ENCODE measurements around the gene KLHL11.

DNA sequence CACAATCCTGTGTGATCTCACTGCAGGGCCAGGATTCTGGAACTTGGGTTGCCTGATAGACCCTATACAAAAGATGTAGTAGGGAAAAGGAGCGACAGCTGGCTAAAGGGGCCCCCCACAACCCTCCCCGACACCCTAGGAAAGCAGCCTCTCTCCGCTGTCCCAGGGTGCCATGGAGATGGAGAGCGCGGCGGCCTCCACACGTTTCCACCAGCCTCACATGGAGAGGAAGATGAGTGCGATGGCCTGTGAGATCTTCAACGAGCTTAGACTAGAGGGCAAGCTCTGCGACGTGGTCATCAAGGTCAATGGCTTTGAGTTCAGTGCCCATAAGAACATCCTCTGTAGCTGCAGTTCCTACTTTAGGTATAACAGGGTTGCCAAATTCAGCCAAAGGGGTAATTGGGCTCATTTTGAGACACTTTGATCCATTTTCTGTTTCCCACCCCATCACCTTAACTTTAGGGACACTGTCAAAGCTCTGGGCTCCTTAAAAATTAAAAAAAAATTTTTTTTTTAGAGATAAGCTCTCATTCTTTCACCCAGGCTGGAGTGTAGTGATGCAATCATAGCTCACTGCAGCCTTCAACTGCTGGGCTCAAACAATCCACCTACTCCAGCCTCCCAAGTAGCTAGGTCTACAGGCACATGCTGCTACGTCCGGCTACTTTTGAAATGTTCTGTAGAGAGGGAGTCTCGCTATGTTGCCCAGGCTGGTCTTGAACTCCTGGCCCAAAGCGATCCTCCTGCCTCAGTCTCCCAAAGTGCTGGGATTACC lies 27.3 kb downstream of the KLHL11 start, which contains the start of gene KLHL10:
- TF ChIP-seq, protein P1, sequence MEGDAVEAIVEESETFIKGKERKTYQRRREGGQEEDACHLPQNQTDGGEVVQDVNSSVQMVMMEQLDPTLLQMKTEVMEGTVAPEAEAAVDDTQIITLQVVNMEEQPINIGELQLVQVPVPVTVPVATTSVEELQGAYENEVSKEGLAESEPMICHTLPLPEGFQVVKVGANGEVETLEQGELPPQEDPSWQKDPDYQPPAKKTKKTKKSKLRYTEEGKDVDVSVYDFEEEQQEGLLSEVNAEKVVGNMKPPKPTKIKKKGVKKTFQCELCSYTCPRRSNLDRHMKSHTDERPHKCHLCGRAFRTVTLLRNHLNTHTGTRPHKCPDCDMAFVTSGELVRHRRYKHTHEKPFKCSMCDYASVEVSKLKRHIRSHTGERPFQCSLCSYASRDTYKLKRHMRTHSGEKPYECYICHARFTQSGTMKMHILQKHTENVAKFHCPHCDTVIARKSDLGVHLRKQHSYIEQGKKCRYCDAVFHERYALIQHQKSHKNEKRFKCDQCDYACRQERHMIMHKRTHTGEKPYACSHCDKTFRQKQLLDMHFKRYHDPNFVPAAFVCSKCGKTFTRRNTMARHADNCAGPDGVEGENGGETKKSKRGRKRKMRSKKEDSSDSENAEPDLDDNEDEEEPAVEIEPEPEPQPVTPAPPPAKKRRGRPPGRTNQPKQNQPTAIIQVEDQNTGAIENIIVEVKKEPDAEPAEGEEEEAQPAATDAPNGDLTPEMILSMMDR (IDR thresholded peaks at IDR 0.05 in 8 of 11, conservative IDR thresholded peaks at IDR 0.05 in 3 of 11): no peak
- TF ChIP-seq POLR2AphosphoS5 (IDR thresholded peaks at IDR 0.05): no peak

Data from spleen (tissue), 7 donors.